KMS-11 (cell line): ENCODE results near the gene VGLL3.

Experiments
- H2AFZ ChIP-seq: fragments of 200-600 bp; sonication (generic); 2 replicates; pipeline ENCODE4 v1.6.1; 2016; ENCODE audit warnings: antibody characterized with exemption, mixed run types, low read depth
- H3K27ac ChIP-seq: fragments of 200-600 bp; sonication (generic); 2 replicates; pipeline ENCODE4 v1.6.1; 2016; ENCODE audit warnings: mild to moderate bottlenecking, mixed run types
- H3K27me3 ChIP-seq: fragments of 200-600 bp; sonication (generic); 2 replicates; pipeline ENCODE4 v1.6.1; 2017; ENCODE audit warnings: mild to moderate bottlenecking, low read depth, mixed run types, moderate library complexity; ENCODE audit not compliant: insufficient read depth
- H3K36me3 ChIP-seq: fragments of 200-600 bp; sonication (generic); 2 replicates; pipeline ENCODE4 v1.6.1; 2017; ENCODE audit warnings: mild to moderate bottlenecking, mixed run types; ENCODE audit not compliant: insufficient read depth
- H3K4me1 ChIP-seq: fragments of 200-600 bp; sonication (generic); 2 replicates; pipeline ENCODE4 v1.6.1; 2016; ENCODE audit warnings: mild to moderate bottlenecking, low read depth, mixed run types; ENCODE audit not compliant: poor library complexity, severe bottlenecking
- H3K4me2 ChIP-seq: fragments of 200-600 bp; sonication (generic); 2 replicates; pipeline ENCODE4 v1.7.0; 2016; ENCODE audit warnings: mild to moderate bottlenecking, mixed run types
- H3K4me3 ChIP-seq: fragments of 200-600 bp; sonication (generic); IDR thresholded peaks from 2 replicates; pipeline ENCODE4 v1.6.1; 2017; ENCODE audit warnings: low read depth, low read length, mixed read lengths; ENCODE audit not compliant: insufficient read depth
- H3K79me2 ChIP-seq: fragments of 200-600 bp; sonication (generic); 2 replicates; pipeline ENCODE4 v1.6.1; 2016; ENCODE audit warnings: low read depth, mixed run types; ENCODE audit not compliant: insufficient read depth
- H3K9ac ChIP-seq: fragments of 200-600 bp; sonication (generic); 2 replicates; pipeline ENCODE4 v1.6.1; 2016; ENCODE audit warnings: mild to moderate bottlenecking, mixed run types
- H4K20me1 ChIP-seq: fragments of 200-600 bp; sonication (generic); 2 replicates; pipeline ENCODE4 v1.6.1; 2016; ENCODE audit warnings: mild to moderate bottlenecking, mixed run types; ENCODE audit not compliant: insufficient read depth
- CTCF ChIP-seq: fragments of 200-600 bp; sonication (generic); conservative IDR thresholded peaks from 2 replicates; pipeline ENCODE4 v1.6.1; 2017; ENCODE audit warnings: low read depth, mild to moderate bottlenecking, antibody characterized with exemption, low read length, moderate library complexity, mixed read lengths

The VGLL3 gene

GRCh38 chr3:86914670-86915069, 76.3 kb downstream of the VGLL3 start:
- Histone ChIP-seq H3K79me2 (no peaks in the 10 kb centered on the region), H3K4me1 (no peaks in the 10 kb centered on the region), H3K27me3 (no peaks in the 10 kb centered on the region), H2AFZ (no peak overlapping the region), H3K36me3 (no peaks in the 10 kb centered on the region), H3K9ac (no peak overlapping the region), H3K4me3 (no peak overlapping the region), H3K4me2 (no peak overlapping the region), H3K27ac (no peak overlapping the region), H4K20me1 (no peaks in the 10 kb centered on the region)
- TF ChIP-seq CTCF: no peak

GRCh38 chr3:86913160-86913559, 77.8 kb downstream of the VGLL3 start:
- no peaks in the 10 kb centered on the region for H3K27me3 ChIP-seq
- no peaks in the 10 kb centered on the region for H3K79me2 ChIP-seq
- no peak overlapping the region for H3K27ac ChIP-seq
- H3K4me3 ChIP-seq: no peak overlapping the region
- no peaks in the 10 kb centered on the region for H3K36me3 ChIP-seq
- H3K4me1 ChIP-seq: no peaks in the 10 kb centered on the region
- no peak for TF ChIP-seq CTCF
- no peak overlapping the region for H3K4me2 ChIP-seq
- H4K20me1 ChIP-seq: no peaks in the 10 kb centered on the region
- no peak overlapping the region for H2AFZ ChIP-seq
- H3K9ac ChIP-seq: no peak overlapping the region

- Histone ChIP-seq H3K27me3 (no peaks in the 10 kb centered on the region), H2AFZ (no peak overlapping the region), H4K20me1 (no peaks in the 10 kb centered on the region), H3K27ac (no peak overlapping the region), H3K36me3 (no peaks in the 10 kb centered on the region), H3K9ac (no peak overlapping the region), H3K4me1 (no peaks in the 10 kb centered on the region), H3K4me2 (no peak overlapping the region), H3K4me3 (no peak overlapping the region), H3K79me2 (no peaks in the 10 kb centered on the region)
- no peak for TF ChIP-seq CTCF
Measured at GRCh38 chr3:86895202-86895601, 95.7 kb downstream of the VGLL3 start.

DNA sequence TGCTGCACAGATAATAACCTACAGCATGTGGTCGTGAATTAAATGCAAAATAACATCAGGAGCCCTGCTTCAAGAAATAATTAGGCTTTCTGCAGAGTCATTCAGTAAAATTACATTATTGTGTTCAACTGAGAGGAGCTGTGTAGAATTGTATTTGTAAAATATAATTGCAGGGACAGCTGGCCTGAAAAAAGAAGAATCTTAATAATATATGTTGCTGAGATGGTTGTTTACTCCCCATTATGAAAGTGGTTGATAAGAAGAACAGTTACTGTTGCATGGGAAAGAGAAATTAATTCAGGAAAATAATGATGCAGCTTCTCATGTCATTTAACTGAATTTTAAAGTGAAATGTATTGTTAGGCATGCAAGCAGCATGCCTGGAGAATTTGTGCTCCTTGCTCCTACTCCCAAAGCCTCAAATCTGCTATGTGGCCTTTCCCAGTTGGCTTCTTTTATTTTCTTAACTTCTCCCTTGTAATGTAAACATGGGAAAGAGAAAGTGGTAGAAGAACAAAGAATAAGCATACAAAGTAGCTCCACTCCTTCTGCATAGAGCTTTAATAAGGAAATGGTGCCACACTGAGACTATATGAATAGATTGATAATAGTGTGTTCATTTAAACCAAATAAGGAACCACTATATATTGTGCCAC, 100.1 kb downstream of the VGLL3 start:
- no peaks in the 10 kb centered on the region for H4K20me1 ChIP-seq
- H2AFZ ChIP-seq: no peak overlapping the region
- no peaks in the 10 kb centered on the region for H3K36me3 ChIP-seq
- no peak for TF ChIP-seq CTCF
- H3K27ac ChIP-seq: no peak overlapping the region
- H3K79me2 ChIP-seq: no peaks in the 10 kb centered on the region
- no peak overlapping the region for H3K9ac ChIP-seq
- H3K4me2 ChIP-seq: no peak overlapping the region
- no peaks in the 10 kb centered on the region for H3K4me1 ChIP-seq
- no peak overlapping the region for H3K4me3 ChIP-seq
- no peaks in the 10 kb centered on the region for H3K27me3 ChIP-seq
